Measurements from ENCODE around the gene FAM149A. TPM values are rescaled to one million over a fixed set of nuclear protein-coding genes. Genes with fewer than 3 reads are reported as not detected.

FAM149A gene
- total RNA-seq, 4 donors from 2014 or later = 1.5 to 5.9 (median 3.3) TPM

- H3K27ac ChIP-seq = no peak overlapping the region
- in situ Hi-C loops (cut with MboI; ENCODE audit: low sequenced_read_pairs in 4 of 4) (no loop called here), intact Hi-C loops (cut with DNase I; ENCODE audit: low total_unique reads) (no loop called here)
- H3K4me1 ChIP-seq = no peaks in the 10 kb centered on the region
- no peaks in the 10 kb centered on the region for H3K9me3 ChIP-seq
- no peaks in the 10 kb centered on the region for H3K36me3 ChIP-seq
- ATAC-seq = no peak
- TF ChIP-seq CTCF (IDR thresholded peaks at IDR 0.05 in 4 of 5, conservative IDR thresholded peaks at IDR 0.05 in 1 of 5) = no peak
- no peak for TF ChIP-seq POLR2A (IDR thresholded peaks at IDR 0.05)
- no peaks in the 10 kb centered on the region for H3K27me3 ChIP-seq
- H3K4me3 ChIP-seq = no peak overlapping the region
- DNase-seq = no peak
Measured at GRCh38 chr4:186169945-186170802, 65.7 kb downstream of the FAM149A start.

- H3K27me3 ChIP-seq = no peaks in the 10 kb centered on the region
- no peaks in the 10 kb centered on the region for H3K36me3 ChIP-seq
- intact Hi-C loops (cut with DNase I; ENCODE audit: low total_unique reads) (no loop called here), in situ Hi-C loops (cut with MboI; ENCODE audit: low sequenced_read_pairs in 4 of 4) (no loop called here)
- no peak overlapping the region for H3K4me3 ChIP-seq
- no peaks in the 10 kb centered on the region for H3K9me3 ChIP-seq
- TF ChIP-seq CTCF (IDR thresholded peaks at IDR 0.05 in 4 of 5, conservative IDR thresholded peaks at IDR 0.05 in 1 of 5) (no peak), POLR2A (IDR thresholded peaks at IDR 0.05) (no peak)
- H3K27ac ChIP-seq = no peak overlapping the region
- DNase-seq (no peak), ATAC-seq (no peak)
- H3K4me1 ChIP-seq = no peaks in the 10 kb centered on the region
Measured at GRCh38 chr4:186170966-186171365, 66.5 kb downstream of the FAM149A start.

- Histone ChIP-seq H3K9me3 (no peaks in the 10 kb centered on the region), H3K4me1 (no peaks in the 10 kb centered on the region), H3K27me3 (no peaks in the 10 kb centered on the region), H3K4me3 (no peak overlapping the region), H3K27ac (no peak overlapping the region), H3K36me3 (no peaks in the 10 kb centered on the region)
- intact Hi-C loops (cut with DNase I; ENCODE audit: low total_unique reads) (no loop called here), in situ Hi-C loops (cut with MboI; ENCODE audit: low sequenced_read_pairs in 4 of 4) (no loop called here)
- TF ChIP-seq CTCF (IDR thresholded peaks at IDR 0.05 in 4 of 5, conservative IDR thresholded peaks at IDR 0.05 in 1 of 5) = no peak
- TF ChIP-seq POLR2A (IDR thresholded peaks at IDR 0.05) = no peak
- DNase-seq (no peak), ATAC-seq (no peak)
Measured at GRCh38 chr4:186172546-186172945, 68.0 kb downstream of the FAM149A start.

- ATAC-seq = no peak
- Histone ChIP-seq H3K27ac (no peak overlapping the region), H3K36me3 (no peaks in the 10 kb centered on the region), H3K9me3 (no peaks in the 10 kb centered on the region), H3K27me3 (no peaks in the 10 kb centered on the region), H3K4me3 (no peak overlapping the region), H3K4me1 (peaks cover 15% of the 10 kb centered on the region in 2 donors)
- DNase-seq = no peak
- TF ChIP-seq CTCF (IDR thresholded peaks at IDR 0.05 in 4 of 5, conservative IDR thresholded peaks at IDR 0.05 in 1 of 5) (no peak), POLR2A (IDR thresholded peaks at IDR 0.05) (no peak)
- intact Hi-C loops (cut with DNase I; ENCODE audit: low total_unique reads) (no loop called here), in situ Hi-C loops (cut with MboI; ENCODE audit: low sequenced_read_pairs in 4 of 4) (no loop called here)
Measured at GRCh38 chr4:186188107-186188506, 83.6 kb downstream of the FAM149A start.
